ENCODE measurements around the gene HK1.

Gene HK1

DNA sequence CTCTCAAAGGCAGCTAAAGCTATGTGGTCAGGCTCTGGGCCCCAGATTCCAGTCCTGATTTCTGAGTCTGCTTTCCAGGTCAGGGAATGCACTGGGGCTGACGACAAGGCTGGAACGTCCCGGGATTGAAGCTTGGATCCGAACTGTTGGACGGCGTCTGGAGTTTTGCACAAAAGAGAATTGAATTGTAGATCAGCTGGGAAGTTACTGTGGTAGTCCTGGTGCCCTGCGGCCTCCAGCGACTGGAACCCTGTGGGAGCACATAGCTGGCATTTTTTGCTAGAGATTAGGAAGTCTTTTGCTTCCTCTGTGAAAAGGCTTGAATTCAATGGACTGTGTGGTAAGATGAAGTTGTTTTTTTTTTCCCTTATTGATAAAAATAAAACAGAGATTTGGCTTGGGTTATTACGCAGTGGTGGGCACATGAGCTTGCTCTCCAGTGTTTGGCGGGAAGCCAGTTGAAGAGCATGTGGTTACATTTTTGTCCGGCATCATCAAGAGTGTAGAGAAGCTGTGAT is at the start of gene HK1:
Gene HK1, plus strand, starts transcription at position 51 of the 518 bp plus-strand sequence.
- no peak within 1 kb of the TSS for H3K9ac ChIP-seq (ENCODE audit: low read length)
- H3K4me1 ChIP-seq (ENCODE audit: control insufficient read depth, insufficient read depth, low read length): no peaks in the 10 kb centered on the region
- no peak within 1 kb of the TSS for H3K4me3 ChIP-seq (ENCODE audit: low read length)
- no peaks in the 10 kb centered on the region for H3K36me3 ChIP-seq (ENCODE audit: control insufficient read depth, insufficient read depth, low read length)
- H3K27me3 ChIP-seq (ENCODE audit: control insufficient read depth, insufficient read depth, low read length): no peaks in the 10 kb centered on the region
- H3K27ac ChIP-seq (ENCODE audit: low read depth, low read length): peak within 1 kb of the TSS; percentile 8

DNA sequence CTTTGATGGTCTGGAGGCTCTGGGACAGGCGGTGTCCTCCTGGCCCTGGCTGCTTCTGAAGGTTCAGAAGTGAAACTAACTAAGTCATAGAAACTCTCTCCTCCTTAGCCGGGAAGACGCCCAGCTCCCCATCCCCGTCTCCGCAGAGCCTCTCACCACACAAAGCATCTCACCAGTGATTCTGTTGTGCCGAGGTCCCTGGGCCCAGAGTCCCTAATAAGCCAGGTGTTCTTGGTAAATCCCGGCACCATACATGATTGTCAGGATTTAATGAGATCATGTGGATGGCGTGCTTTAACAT is 48.7 kb upstream of the HK1 start:
- Histone ChIP-seq H3K27ac (ENCODE audit: low read depth, low read length) (no peak overlapping the region), H3K4me1 (ENCODE audit: control insufficient read depth, insufficient read depth, low read length) (no peaks in the 10 kb centered on the region), H3K9ac (ENCODE audit: low read length) (no peak overlapping the region), H3K4me3 (ENCODE audit: low read length) (no peak overlapping the region), H3K27me3 (ENCODE audit: control insufficient read depth, insufficient read depth, low read length) (no peaks in the 10 kb centered on the region), H3K36me3 (ENCODE audit: control insufficient read depth, insufficient read depth, low read length) (no peaks in the 10 kb centered on the region)

DNA sequence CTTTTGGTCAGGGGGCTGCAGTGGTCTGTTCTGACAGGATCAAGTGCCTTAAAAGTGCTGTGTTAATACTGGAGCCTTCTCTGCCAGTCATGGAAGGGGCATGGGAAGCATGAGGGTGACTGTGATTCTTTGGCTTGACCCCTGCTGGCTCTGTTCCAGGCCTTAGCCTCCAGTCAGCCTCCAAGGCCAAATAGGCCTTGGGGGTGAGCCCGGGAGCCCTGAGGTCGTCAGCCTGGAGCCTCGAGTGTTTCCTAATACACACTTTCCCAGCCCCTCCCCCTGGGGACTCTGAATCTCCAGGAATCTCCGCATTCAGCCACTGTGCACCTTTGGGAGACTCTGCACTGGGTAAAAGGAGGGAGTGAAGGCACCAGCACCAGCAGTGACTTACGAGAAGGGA is 48.2 kb upstream of the HK1 start:
- no peak overlapping the region for H3K9ac ChIP-seq (ENCODE audit: low read length)
- H3K27ac ChIP-seq (ENCODE audit: low read depth, low read length): no peak overlapping the region

DNA sequence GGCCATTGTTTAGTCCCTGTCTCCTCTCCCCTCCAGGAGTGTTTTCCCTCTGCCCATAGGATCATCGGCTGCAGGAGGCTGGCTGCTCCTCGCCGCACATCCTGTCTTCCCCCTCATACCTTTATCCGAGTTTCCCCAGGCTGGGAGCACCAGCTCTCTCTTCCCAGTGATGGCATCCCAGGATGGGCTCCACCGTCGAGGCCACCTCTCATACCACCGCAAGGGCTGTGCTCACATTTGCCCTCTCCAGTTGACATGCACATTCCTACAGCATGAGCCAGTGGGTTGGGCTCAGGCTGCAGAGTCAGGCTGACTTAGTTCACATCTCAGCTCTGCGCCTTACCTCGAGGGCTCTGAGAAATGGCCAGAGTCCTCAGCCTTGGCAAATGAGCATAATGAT is 46.0 kb upstream of the HK1 start:
- H3K4me3 ChIP-seq (ENCODE audit: low read length): no peak overlapping the region
- no peak overlapping the region for H3K9ac ChIP-seq (ENCODE audit: low read length)
- H3K27me3 ChIP-seq (ENCODE audit: control insufficient read depth, insufficient read depth, low read length): no peaks in the 10 kb centered on the region
- H3K27ac ChIP-seq (ENCODE audit: low read depth, low read length): no peak overlapping the region
- no peaks in the 10 kb centered on the region for H3K4me1 ChIP-seq (ENCODE audit: control insufficient read depth, insufficient read depth, low read length)
- H3K36me3 ChIP-seq (ENCODE audit: control insufficient read depth, insufficient read depth, low read length): no peaks in the 10 kb centered on the region

More for the DNA sequence above, 48.2 kb upstream of the HK1 start:
- H3K4me3 ChIP-seq (ENCODE audit: low read length): no peak overlapping the region
- H3K4me1 ChIP-seq (ENCODE audit: control insufficient read depth, insufficient read depth, low read length): no peaks in the 10 kb centered on the region
- no peaks in the 10 kb centered on the region for H3K27me3 ChIP-seq (ENCODE audit: control insufficient read depth, insufficient read depth, low read length)
- H3K36me3 ChIP-seq (ENCODE audit: control insufficient read depth, insufficient read depth, low read length): no peaks in the 10 kb centered on the region

DNA sequence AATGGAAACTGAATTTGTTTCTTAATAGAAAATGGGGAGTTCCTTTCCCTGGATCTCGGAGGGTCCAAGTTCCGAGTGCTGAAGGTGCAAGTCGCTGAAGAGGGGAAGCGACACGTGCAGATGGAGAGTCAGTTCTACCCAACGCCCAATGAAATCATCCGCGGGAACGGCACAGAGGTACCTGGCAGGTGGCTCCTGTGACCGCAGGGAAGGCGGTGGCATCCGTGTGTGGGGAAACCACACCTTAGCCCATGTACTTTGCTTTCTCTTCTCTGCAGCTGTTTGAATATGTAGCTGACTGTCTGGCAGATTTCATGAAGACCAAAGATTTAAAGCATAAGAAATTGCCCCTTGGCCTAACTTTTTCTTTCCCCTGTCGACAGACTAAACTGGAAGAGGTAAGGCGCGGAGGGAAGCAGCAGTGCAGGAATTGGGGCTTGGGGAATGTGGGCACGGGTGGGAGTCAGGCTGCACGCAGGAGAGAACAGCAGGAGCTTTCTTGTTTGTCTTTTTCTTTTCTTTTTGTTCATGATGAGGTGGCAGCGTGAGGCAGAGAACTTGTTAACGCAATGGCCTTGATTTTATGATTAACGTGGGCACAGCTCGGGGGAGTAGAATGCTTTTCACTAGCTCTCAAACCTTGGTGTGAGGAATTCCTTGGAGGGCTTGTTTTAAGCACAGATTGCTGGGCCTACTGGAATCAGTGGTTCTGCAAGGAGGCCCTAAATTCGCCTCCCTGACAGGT is 45.4 kb upstream of the HK1 start:
- H3K27me3 ChIP-seq (ENCODE audit: control insufficient read depth, insufficient read depth, low read length): no peaks in the 10 kb centered on the region
- no peak overlapping the region for H3K4me3 ChIP-seq (ENCODE audit: low read length)
- peaks cover 2% of the 10 kb centered on the region for H3K4me1 ChIP-seq (ENCODE audit: control insufficient read depth, insufficient read depth, low read length)
- H3K36me3 ChIP-seq (ENCODE audit: control insufficient read depth, insufficient read depth, low read length): no peaks in the 10 kb centered on the region
- no peak overlapping the region for H3K27ac ChIP-seq (ENCODE audit: low read depth, low read length)
- no peak overlapping the region for H3K9ac ChIP-seq (ENCODE audit: low read length)

DNA sequence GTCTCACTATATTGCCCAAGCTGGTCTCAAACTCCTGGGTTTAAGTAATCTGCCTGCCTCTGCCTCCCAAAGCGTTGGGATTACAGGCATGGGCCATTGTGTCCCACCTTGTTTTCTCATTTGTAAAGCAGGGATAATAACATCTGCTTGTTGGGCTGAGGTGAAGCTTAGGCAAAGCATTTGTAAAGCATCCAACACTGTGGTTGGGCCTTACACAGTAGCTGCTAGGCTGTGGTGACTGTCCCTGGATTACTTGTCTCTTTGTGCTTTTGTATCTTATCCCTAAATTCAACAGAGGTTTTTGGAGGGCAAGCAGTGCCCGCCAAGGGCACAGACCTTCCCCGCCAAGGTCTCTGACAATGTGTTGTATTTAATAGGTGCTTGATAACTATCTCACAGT is 43.8 kb upstream of the HK1 start:
- Histone ChIP-seq H3K27me3 (ENCODE audit: control insufficient read depth, insufficient read depth, low read length) (no peaks in the 10 kb centered on the region), H3K27ac (ENCODE audit: low read depth, low read length) (no peak overlapping the region), H3K9ac (ENCODE audit: low read length) (no peak overlapping the region), H3K4me3 (ENCODE audit: low read length) (no peak overlapping the region), H3K4me1 (ENCODE audit: control insufficient read depth, insufficient read depth, low read length) (peaks cover 2% of the 10 kb centered on the region), H3K36me3 (ENCODE audit: control insufficient read depth, insufficient read depth, low read length) (no peaks in the 10 kb centered on the region)

DNA sequence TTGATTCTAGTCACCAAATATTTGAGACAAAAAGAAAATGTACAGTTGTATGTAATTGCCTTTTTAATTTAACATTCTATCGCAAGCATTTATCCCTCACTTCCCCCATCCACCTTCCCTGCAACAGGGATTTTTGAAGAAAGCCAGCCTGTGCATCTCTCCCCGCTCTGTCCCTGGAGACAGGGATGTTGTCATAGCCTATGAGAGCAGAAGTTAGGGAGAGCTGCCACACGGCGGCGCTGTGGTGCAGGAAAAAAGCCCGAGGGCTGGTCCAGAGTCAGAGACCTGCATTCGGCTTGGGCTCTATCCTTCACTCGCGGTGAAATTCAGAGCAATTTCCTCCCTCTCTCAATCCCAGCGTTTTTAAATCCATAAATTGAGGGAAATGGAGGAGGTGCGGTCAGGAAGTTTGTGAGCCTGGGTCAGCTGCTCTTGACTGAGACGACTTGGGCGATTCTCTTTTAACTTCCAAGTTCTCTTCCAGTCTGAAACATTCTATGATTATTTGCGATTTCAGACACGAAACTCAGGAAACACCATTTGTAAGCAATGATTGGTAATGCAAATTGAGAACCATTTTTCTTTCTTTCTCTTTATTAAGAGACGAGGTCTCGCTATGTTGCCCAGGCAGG is 40.7 kb upstream of the HK1 start:
- no peaks in the 10 kb centered on the region for H3K27me3 ChIP-seq (ENCODE audit: control insufficient read depth, insufficient read depth, low read length)
- H3K4me1 ChIP-seq (ENCODE audit: control insufficient read depth, insufficient read depth, low read length): peaks cover 2% of the 10 kb centered on the region
- H3K4me3 ChIP-seq (ENCODE audit: low read length): no peak overlapping the region
- H3K36me3 ChIP-seq (ENCODE audit: control insufficient read depth, insufficient read depth, low read length): no peaks in the 10 kb centered on the region
- H3K9ac ChIP-seq (ENCODE audit: low read length): no peak overlapping the region
- no peak overlapping the region for H3K27ac ChIP-seq (ENCODE audit: low read depth, low read length)

DNA sequence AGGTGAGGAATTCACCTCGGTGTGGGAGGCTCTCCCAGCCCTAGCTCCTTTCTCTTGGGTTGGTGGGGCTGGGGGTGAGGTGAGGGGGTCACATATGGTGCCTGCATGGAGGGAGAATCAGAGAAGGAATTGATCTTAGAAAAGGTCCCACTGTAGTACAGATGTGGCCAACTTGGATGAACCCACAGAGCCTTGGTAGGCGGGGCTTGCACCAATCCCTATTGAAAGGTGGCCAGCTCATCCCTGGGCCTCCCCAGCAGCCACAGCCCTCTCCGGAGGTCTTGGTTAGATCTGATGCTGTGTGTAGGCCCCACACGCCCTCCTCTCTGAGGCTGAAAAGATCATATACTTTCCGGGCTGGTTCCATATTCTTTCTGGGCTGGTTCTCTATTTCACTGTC is 39.2 kb upstream of the HK1 start:
- Histone ChIP-seq H3K27ac (ENCODE audit: low read depth, low read length) (no peak overlapping the region), H3K4me3 (ENCODE audit: low read length) (no peak overlapping the region), H3K36me3 (ENCODE audit: control insufficient read depth, insufficient read depth, low read length) (no peaks in the 10 kb centered on the region), H3K4me1 (ENCODE audit: control insufficient read depth, insufficient read depth, low read length) (peaks cover 2% of the 10 kb centered on the region), H3K27me3 (ENCODE audit: control insufficient read depth, insufficient read depth, low read length) (no peaks in the 10 kb centered on the region), H3K9ac (ENCODE audit: low read length) (no peak overlapping the region)

DNA sequence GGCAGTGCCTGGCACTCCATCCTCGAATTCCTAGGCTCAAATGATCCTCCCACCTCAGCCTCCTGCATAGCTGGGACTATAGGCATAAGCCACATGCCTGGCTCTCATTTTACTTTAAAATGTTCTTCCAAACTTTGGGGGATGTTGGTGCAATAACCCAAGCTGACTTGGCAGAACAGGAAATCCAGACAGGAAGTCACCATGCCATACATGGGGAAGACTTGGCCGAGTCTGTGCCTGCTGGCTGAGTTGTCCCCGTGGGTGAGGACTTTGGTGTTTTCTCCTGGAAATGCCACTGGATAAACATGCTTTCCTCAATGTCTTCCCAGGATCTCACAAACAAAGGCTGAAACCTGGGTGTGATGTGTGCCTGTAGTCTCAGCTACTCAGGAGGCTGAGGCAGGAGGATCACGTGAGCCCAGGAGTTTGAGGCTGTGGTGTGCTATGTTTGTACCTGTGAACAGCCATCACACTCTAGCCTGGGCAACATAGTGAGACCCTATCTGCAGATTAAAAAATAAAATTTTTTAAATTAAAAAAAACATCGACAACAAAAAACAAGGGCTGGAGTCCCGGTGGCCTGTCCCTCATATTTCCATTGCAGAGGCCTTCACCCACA is 38.4 kb upstream of the HK1 start:
- no peaks in the 10 kb centered on the region for H3K27me3 ChIP-seq (ENCODE audit: control insufficient read depth, insufficient read depth, low read length)
- H3K4me1 ChIP-seq (ENCODE audit: control insufficient read depth, insufficient read depth, low read length): peaks cover 2% of the 10 kb centered on the region
- no peaks in the 10 kb centered on the region for H3K36me3 ChIP-seq (ENCODE audit: control insufficient read depth, insufficient read depth, low read length)
- H3K4me3 ChIP-seq (ENCODE audit: low read length): no peak overlapping the region
- H3K9ac ChIP-seq (ENCODE audit: low read length): no peak overlapping the region
- H3K27ac ChIP-seq (ENCODE audit: low read depth, low read length): no peak overlapping the region

DNA sequence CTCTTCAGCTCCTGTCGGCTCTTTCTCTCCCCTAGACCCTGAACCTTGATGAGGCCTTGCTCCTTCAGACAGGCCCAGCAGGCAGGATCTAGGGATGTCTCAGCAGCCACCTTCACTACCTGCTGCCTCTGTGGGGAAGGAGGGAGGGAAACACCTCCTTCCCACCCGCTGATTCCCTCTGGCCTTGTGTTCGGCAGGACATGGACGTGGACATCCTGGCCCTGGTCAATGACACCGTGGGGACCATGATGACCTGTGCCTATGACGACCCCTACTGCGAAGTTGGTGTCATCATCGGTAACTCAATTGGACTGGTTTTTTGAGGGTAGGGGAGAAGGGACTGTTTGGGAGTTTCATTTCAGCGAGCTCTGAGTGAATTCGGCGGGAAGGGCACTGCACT is 37.8 kb upstream of the HK1 start:
- Histone ChIP-seq H3K9ac (ENCODE audit: low read length) (no peak overlapping the region), H3K4me3 (ENCODE audit: low read length) (no peak overlapping the region), H3K27ac (ENCODE audit: low read depth, low read length) (no peak overlapping the region), H3K36me3 (ENCODE audit: control insufficient read depth, insufficient read depth, low read length) (no peaks in the 10 kb centered on the region), H3K27me3 (ENCODE audit: control insufficient read depth, insufficient read depth, low read length) (no peaks in the 10 kb centered on the region), H3K4me1 (ENCODE audit: control insufficient read depth, insufficient read depth, low read length) (peaks cover 2% of the 10 kb centered on the region)

DNA sequence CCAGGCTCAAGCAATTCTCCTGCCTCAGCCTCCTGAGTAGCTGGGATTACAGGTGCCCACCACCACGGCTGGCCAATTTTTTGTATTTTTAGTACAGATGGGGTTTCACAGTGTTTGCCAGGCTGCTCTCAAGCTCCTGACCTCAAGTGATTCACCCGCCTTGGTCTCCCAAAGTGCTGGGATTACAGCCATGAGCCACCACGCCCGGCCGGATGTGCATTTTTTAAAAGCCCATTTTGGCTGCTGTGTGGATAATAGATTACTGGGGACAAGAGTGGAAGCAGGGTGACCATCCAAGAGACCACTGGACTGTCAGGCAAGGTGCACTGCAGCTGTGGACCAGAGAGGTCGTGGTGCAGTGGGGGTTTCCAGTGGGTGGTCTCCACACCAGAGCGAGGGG is 36.7 kb upstream of the HK1 start:
- H3K9ac ChIP-seq (ENCODE audit: low read length): no peak overlapping the region
- H3K27me3 ChIP-seq (ENCODE audit: control insufficient read depth, insufficient read depth, low read length): no peaks in the 10 kb centered on the region
- H3K4me1 ChIP-seq (ENCODE audit: control insufficient read depth, insufficient read depth, low read length): peaks cover 2% of the 10 kb centered on the region
- no peaks in the 10 kb centered on the region for H3K36me3 ChIP-seq (ENCODE audit: control insufficient read depth, insufficient read depth, low read length)
- H3K4me3 ChIP-seq (ENCODE audit: low read length): no peak overlapping the region
- H3K27ac ChIP-seq (ENCODE audit: low read depth, low read length): no peak overlapping the region

DNA sequence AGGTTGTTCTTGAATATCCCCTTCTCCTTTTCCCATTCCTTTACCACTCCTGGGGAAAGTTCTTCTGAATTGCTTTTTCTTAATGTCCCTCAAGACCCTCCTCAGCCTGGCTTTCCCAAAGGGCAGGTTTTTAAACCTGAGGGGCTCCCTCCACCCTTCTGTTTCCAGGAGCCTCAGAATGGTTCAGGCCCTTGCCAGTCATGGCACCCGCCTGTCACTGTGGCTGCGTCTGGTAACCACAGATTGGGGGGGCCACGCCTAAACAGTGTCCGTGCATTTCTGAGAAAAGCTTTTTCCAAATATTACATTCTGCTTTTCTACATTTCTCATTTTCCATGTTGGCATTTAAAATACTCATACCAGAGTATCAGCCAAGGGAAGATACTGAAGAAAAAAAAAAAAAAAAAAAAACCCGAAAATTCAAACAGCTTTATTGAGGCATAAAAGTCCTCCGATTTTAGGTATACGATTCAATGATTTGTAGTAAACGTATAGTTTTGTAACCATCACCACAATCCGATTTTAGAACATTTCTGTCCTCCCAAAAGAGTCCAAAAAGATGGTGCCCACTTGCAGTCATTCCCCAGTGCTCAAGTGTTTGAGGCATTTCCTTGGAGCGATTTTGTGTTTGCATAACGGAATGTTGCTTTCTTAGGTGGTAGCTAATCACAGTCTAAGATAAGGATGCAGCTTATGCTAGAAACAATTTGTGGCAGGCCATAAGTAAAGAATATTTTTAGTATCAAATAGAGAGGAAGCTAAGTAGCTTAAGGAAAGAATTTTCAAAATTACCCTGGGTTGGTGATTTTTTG is 36.0 kb upstream of the HK1 start:
- H3K4me3 ChIP-seq (ENCODE audit: low read length): no peak overlapping the region
- no peaks in the 10 kb centered on the region for H3K36me3 ChIP-seq (ENCODE audit: control insufficient read depth, insufficient read depth, low read length)
- H3K27me3 ChIP-seq (ENCODE audit: control insufficient read depth, insufficient read depth, low read length): no peaks in the 10 kb centered on the region
- no peak overlapping the region for H3K9ac ChIP-seq (ENCODE audit: low read length)
- peaks cover 2% of the 10 kb centered on the region for H3K4me1 ChIP-seq (ENCODE audit: control insufficient read depth, insufficient read depth, low read length)
- no peak overlapping the region for H3K27ac ChIP-seq (ENCODE audit: low read depth, low read length)
